GM12873 (cell line): Measurements from ENCODE around the gene FAM163B.

Source experiments
- TF ChIP-seq, protein P1 (sequence below): IDR thresholded peaks from 2 replicates; pipeline ENCODE4 v1.5.1; 2012; ENCODE audit warnings: low read depth, mild to moderate bottlenecking, moderate library complexity, low read length, control low read depth; ENCODE audit not compliant: insufficient read depth; ENCODE audit errors: missing control alignments

Gene FAM163B

GRCh38 chr9:133619791-133620190 lies 10.6 kb upstream of the FAM163B start:
- TF ChIP-seq, protein P1, sequence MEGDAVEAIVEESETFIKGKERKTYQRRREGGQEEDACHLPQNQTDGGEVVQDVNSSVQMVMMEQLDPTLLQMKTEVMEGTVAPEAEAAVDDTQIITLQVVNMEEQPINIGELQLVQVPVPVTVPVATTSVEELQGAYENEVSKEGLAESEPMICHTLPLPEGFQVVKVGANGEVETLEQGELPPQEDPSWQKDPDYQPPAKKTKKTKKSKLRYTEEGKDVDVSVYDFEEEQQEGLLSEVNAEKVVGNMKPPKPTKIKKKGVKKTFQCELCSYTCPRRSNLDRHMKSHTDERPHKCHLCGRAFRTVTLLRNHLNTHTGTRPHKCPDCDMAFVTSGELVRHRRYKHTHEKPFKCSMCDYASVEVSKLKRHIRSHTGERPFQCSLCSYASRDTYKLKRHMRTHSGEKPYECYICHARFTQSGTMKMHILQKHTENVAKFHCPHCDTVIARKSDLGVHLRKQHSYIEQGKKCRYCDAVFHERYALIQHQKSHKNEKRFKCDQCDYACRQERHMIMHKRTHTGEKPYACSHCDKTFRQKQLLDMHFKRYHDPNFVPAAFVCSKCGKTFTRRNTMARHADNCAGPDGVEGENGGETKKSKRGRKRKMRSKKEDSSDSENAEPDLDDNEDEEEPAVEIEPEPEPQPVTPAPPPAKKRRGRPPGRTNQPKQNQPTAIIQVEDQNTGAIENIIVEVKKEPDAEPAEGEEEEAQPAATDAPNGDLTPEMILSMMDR: no peak

GRCh38 chr9:133618726-133619125 lies 9.5 kb upstream of the FAM163B start:
- TF ChIP-seq, protein P1: no peak

GRCh38 chr9:133616643-133617405 lies 7.6 kb upstream of the FAM163B start:
- TF ChIP-seq, protein P1: no peak

DNA sequence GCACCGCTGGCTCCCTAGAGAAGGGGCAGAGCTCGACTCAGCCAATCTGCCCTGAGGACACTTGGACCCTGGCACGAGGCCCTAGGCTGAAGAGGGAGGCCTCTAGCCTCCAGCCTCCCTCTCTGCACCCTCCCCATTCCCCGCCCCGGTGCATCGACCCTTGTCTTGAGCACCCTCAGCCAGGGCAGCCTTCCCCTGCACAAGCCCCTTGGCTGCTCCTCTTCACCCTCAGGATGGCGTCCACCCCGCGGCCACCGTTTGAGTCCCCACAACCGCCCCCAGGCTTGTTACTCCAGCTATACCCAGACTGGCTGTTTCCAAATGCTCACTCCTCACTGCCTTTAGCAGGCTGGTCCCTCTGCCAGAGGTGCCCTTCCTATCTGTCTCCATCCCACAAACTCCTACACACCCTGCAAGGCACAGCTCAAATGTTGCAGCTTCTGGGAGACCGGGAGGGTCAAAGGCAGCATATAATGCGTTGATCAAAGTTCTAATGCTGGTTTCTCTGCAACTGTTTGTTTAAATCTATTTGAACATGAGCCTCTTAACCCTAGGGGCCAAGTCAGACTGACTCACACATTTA lies 6.5 kb upstream of the FAM163B start:
- TF ChIP-seq, protein P1: no peak

GRCh38 chr9:133615186-133615585 lies 6.0 kb upstream of the FAM163B start:
- TF ChIP-seq, protein P1: no peak

GRCh38 chr9:133614678-133615077 lies 5.5 kb upstream of the FAM163B start:
- TF ChIP-seq, protein P1: no peak

GRCh38 chr9:133614056-133614455 lies 4.9 kb upstream of the FAM163B start:
- TF ChIP-seq, protein P1: no peak
